A549 (cell line): Measurements from ENCODE around the gene DAGLA.

ENCODE experiments used
- EP300 ChIP-seq, 2 experiments: fragments of >200 bp; sonication (Bioruptor Twin); formaldehyde crosslinking; IDR thresholded peaks; 2 replicates in 1 of 2; 3 replicates in 1 of 2; pipeline ENCODE4 v1.6.1; 2016 to 2017
- FOSL2 ChIP-seq, 2 experiments: fragments of 450-650 bp in 1 of 2; fragments of >200 bp in 1 of 2; sonication (Bioruptor Twin) in 1 of 2; formaldehyde crosslinking; IDR thresholded peaks; 2 replicates each; pipeline versions ENCODE4 v1.5.0 to v1.6.1; 2016 to 2020; ENCODE audit warnings: mild to moderate bottlenecking in 1 of 2, moderate library complexity in 1 of 2
- RAD21 ChIP-seq, 2 experiments: fragments of >200 bp in 1 of 2; sonication (Bioruptor Twin) in 1 of 2; formaldehyde crosslinking in 1 of 2; IDR thresholded peaks in 1 of 2; conservative IDR thresholded peaks in 1 of 2; 2 replicates in 1 of 2; 3 replicates in 1 of 2; pipeline ENCODE4 v1.6.1; 2012 to 2018; ENCODE audit warnings: inconsistent platforms in 1 of 2
- TF ChIP-seq, protein P1 (sequence below): IDR thresholded peaks from 2 replicates; pipeline ENCODE4 v1.6.1; 2012

DNA sequence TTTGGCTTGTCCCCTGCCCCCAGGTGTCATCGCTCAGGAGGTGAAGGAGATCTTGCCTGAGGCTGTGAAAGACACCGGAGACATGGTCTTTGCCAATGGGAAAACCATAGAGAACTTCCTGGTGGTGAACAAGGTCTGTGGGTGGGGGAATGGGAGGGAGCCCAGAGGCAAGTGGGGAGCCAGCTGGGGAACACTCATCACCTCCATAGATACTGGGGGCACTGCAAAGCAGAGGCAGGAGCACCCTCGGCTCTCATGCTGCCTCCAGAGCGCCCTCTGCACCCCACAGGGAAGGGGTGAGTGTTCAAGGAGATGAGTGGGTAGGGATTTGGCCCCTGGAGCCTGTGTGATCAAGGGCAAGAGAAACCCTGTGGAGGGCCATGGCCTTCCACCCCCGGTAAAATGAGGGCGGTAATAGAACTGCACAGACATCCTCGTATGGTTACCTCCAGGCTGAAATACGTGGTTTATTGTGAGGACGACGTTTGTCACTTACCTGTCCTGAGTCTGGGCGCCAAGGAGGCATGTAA, 98.2 kb downstream of the DAGLA start:
- TF ChIP-seq, protein P1, sequence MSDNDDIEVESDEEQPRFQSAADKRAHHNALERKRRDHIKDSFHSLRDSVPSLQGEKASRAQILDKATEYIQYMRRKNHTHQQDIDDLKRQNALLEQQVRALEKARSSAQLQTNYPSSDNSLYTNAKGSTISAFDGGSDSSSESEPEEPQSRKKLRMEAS: no peak
- TF ChIP-seq RAD21 (conservative IDR thresholded peaks at IDR 0.05 in 1 of 2, IDR thresholded peaks at IDR 0.05 in 1 of 2): no peak
- no peak for TF ChIP-seq EP300 (IDR thresholded peaks at IDR 0.05)
- TF ChIP-seq FOSL2 (IDR thresholded peaks at IDR 0.05): no peak
- TF ChIP-seq FOSL2 (CRISPR knock-in tag; IDR thresholded peaks at IDR 0.05): no peak
